GM19455 (cell line): Measurements from ENCODE around the gene CHRNE.
"Not testable (repeated sequence)": the region's sequence is repeated elsewhere in the genome, so short reads cannot be mapped to it uniquely, and the experiment has no call there.

Experiments used
- ATAC-seq: cut with Tn5 transposase; IDR thresholded peaks from one replicate; pipeline ENCODE4 v1.9.1; 2021; ENCODE audit not compliant: unreplicated experiment

The CHRNE gene

DNA sequence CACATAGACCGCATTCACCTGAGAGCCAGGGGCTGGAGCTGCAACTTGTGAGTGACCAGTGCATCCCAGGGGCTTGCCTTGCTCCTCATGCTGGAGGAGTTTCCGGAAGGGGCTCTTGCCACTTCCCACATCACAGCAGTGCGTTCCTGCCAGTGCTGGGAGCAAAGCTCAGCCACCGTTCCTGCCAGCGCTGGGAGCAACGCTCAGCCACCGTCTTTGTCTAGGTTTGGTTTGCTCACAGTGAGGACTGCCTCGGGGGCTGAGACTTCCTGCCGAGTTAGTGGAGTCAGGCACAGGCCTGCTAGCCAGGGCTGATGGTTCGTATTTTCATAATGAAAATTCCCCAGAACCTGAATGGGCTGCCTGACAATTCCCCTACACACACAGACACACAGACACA is 5.4 kb upstream of the CHRNE start:
- ATAC-seq = no peak

DNA sequence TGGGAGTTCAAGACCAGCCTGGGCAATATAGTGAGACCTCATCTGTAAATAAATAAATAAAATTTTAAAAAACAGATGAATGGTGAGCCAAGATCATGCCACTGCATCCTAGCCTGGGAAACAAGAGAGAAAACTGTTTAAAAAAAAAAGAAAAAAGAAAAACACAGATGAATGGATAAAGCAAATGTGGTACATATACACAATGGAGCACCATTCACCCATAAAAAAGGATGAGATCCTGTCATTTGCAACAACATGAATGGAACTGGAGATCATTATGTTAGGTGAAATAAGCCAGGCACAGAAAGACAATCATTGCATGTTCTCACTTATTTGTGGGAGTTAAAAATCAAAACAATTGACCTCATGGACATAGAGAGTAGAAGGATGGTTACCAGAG is 3.7 kb upstream of the CHRNE start:
- ATAC-seq = not testable (repeated sequence)

DNA sequence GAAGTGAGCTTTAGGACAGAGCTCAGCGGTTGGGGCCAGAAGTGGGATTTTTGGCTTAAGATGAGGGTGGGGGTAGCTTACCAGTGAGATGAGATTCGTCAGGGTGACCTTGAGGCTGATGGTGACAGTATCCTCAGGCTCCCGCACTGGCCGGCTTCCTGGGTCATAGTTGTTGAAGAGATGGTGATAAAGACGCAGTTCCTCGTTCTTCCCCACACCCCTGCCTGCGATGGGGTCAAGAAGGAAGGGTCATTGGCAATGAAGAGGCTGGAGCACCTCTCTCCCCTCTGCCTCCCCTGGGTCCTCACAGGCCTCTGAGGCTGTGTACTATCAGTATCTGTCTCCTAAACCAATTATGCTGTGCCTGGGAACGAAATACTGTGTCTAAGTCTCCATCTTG is 358 bp downstream of the CHRNE start:
- ATAC-seq = no peak

DNA sequence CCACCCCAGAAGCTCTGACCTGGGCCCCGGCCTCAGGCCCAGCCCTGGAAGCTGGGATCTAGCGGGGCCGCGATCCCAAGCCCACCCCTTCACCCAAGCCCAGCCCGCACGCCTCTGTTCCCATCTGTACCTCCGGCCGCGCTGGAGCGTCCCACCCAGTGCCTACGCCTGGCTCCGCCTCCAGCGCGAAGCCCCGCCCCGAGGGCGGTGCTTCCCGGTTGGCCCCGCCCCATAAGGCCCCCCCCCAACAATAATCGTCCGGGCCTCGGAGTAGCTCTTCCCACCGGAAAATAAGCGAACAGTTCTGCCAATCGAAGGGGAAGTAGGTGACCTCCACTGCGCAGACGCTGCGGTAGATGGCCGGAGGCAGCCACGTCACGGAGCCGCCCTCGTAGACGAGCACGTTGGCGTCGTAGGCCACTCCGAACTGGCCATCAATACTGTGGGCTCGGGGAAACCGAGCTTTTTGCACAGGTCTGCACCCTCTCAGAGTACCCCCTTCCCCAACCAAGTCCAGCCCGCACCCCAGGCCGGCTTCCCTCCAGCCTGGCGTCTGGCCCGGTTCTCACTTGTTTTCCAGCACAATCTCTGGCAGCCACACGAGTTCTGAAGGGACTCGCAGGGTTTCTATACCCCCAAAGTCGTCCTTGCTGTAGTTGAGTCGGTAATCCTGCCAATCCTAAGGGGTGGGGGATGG is 1.1 kb downstream of the CHRNE start:
- no peak for ATAC-seq

DNA sequence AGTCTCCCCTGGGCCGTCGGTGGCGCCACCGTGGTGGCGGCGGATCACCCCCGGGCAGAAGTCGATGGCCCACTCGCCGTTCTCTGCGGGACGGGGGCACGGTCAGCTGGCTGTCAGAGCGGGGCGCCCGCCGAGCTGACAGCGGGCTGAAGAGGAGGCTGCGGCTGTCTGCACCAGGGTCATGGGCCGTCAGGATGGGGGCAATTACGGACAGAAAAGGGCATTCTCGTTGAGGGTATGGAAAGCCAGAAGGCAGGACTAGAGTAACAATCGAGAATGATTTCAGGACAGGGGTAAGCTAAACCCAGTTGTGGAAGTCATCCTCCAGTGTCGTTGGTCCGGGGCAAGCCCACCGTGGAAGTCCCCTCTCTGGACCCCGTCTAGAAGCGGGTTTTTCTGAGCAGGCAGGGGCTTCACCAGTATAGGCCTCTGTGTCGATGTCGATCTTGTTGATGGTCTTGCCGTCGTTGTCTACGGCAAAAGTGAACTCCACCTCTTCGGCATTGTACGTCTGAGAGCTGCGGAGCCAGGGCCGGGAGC is 1.7 kb downstream of the CHRNE start:
- ATAC-seq = no peak

DNA sequence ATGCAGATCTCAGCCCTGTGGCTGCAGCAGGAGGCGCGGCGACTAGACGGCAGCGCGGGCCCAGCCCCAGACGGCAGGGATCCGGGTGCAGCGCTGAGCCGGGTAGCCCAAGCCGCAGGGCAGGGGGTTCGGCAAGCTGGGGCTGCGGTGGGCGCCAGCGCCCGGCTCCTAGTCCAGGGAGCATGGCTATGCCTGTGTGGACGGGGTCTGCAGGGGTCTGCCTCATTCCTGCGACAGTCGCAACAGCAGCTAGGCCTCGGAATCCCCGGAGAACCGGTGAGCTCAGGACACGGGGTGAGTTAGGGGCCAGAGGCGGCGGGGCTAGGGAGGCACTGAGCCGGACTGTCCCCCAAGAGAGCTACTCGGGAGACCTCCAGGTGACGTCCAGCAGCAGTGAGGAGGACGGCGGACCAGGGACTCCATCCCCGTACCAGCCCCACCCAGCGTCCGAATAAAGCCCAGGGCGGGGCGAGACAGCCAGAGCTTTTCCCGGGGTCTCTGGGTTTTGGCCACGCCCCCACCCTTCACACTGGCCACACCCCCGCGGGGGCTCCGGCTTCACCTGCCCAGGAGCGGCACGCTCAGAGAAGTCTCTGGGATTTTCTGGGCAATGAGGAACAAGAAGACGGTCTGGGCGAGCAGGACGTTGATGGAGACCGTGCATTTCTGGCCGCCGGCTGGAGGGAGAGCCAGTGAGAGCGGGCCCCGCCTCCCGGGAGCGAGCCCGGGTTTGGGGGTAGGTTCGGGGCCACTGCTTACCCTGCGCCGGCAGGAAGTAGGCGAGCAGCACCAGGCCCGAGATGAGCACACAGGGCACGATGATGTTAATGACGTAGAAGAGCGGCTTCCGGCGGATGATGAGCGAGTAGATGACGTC is 2.4 kb downstream of the CHRNE start:
- ATAC-seq = no peak

DNA sequence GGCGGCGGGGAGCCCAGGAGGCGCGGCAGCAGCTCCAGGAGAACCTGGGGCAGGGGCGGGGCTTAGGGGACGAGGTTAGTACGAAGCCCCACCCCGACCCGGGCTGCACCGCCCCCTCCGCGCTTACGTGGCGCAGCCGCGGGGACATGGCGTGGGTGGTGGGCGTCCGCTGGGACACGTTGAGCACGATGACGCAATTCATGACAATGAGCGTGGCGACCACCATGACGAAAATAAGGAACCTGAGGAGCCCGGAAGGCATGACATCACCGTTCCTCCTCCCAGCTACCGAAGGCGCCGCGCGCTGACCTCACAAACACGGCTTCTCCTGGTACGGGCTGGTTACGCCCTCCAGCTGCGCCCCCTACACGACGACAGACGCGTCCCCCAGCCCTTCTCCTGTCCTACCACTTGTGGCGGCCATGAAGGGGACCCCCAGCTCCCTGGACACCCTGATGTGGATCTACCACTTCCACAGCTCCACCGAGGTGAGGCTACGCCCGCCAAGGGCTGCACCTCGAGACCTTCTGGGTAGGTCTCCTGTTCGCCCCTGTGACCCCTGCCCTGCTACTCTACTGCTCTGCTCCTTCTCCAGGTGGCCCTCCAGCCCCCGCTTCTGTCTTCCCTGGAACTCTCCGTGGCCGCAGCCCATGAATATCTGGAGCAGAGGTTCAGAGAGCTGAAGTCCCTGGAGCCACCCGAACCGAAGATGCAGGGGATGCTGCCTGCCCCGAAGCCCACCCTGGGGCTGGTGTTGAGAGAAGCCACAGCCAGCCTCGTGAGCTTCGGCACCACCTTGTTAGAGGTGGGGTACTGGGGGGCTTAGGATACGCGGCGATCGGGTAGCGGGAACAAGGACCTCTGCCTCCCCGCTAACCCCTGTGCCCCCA is 3.3 kb downstream of the CHRNE start, which contains the start of gene C17orf107:
Gene C17orf107, plus strand, starts transcription at position 196 of the 890 bp plus-strand sequence. Its CDS starts 227 bp downstream, at position 423.
- peak; percentile 51 for ATAC-seq

DNA sequence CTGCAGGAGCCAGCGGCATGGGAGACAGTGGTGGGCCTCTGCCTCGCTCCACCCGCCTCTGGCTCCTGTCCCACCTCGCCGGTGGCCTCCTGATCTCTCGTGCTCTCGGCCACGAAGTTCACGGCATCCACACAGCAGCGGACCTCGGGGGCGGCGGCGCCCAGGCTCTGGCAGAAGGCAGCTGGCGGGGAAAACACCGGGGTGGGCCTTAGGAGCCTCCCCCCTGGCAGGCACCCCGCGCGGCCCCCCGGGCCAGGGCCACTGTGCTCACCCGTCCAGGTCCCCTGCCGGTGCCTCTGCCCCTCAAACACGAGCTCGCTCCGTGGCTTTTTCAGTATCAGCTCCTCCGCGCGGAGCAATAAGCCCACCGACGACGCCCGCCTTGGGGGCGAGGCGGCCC is 4.0 kb downstream of the CHRNE start:
- ATAC-seq = peak; percentile 11

DNA sequence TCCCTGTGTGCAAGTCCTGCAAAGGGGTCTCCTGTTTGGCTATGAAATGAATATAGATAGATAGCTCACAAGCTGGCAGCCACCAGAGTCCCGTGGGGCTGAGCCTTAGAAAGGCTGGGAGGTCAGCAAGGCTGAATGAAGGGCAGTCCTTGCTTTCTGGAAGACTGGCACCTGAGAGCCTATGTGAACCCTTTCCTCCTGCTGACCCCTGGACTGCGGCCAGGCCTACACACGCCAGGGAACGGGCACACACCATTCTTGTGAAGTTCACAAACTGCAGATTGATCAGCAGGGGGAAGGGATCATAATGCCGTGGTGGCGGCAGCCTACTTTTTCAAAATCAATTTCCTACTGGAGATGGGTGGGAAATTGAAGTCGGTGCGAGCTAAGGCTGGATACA is 4.5 kb downstream of the CHRNE start:
- ATAC-seq = no peak

DNA sequence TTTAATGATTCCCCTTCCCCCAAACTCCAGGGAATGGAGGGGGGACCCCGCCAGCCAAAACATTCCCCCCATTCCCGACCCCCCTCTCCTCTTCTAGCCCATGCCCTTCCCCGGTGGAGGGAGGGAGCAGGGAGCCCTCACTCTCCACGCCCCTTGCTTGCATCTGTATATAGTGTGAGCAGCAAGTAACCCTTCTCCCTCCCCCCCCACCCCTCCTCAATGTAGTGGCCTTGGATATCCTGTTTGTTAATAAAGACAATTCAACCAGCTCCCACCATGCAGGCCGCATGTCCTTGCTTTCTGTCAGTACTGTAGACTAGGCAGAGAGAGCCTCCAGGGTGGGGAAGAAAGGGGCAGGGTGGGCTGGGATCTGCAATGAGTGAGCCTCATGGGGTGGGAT is 5.1 kb downstream of the CHRNE start:
- ATAC-seq = no peak

DNA sequence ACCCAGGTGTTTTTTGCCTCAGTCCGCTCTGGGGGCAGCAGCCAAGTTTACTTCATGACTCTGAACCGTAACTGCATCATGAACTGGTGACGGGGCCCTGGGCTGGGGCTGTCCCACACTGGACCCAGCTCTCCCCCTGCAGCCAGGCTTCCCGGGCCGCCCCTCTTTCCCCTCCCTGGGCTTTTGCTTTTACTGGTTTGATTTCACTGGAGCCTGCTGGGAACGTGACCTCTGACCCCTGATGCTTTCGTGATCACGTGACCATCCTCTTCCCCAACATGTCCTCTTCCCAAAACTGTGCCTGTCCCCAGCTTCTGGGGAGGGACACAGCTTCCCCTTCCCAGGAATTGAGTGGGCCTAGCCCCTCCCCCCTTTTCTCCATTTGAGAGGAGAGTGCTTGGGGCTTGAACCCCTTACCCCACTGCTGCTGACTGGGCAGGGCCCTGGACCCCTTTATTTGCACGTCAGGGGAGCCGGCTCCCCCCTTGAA is 5.7 kb downstream of the CHRNE start:
- ATAC-seq = no peak

DNA sequence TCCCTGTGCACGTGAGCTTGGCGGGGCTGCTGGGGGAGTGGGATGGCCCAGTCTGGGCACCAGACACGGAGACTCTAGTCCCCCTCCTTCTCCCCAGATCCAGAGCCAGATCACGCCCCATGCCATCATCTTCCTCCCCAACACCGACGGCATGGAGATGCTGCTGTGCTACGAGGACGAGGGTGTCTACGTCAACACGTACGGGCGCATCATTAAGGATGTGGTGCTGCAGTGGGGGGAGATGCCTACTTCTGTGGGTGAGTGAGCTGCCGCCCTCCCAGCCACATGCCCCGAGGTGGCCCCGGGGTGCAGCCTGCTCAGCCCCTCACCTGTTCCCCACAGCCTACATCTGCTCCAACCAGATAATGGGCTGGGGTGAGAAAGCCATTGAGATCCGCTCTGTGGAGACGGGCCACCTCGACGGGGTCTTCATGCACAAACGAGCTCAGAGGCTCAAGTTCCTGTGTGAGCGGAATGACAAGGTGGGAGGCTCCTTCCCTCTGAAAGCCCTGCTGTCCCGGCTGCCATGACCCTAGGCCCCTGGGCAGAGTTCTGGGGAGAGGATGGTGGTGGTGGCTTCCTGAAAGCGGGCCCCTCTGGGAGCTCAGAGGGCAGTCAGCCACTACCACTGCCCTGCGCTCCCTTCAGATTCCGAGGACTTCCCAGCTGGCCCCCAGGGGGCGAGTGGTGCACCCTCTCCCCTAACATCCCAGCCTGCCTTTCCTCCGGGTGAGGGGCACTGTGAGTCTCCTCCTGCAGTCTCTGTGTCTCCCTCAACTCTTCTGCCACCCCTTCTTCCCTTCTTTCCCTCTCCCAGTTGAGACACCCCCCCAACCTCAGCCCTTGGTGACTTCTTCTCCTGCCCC is 6.3 kb downstream of the CHRNE start:
- no peak for ATAC-seq

DNA sequence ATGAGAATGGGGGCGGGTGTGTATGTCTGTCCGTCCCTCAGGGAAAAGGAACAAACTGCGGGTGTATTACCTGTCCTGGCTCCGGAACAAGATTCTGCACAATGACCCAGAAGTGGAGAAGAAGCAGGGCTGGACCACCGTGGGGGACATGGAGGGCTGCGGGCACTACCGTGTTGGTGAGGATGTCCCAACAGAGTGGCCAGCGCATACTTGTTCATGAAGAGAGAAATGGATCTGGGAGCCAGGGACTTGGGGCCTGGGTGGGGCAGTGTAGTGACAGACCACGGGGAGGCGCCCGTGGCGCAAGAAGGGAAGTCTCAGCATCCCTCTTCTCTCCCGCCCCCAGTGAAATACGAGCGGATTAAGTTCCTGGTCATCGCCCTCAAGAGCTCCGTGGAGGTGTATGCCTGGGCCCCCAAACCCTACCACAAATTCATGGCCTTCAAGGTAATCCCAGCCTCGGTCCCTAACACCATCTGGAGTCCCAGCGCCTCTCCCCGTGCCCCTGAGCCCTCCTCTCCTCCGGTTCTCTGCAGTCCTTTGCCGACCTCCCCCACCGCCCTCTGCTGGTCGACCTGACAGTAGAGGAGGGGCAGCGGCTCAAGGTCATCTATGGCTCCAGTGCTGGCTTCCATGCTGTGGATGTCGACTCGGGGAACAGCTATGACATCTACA is 7.1 kb downstream of the CHRNE start:
- no peak for ATAC-seq

DNA sequence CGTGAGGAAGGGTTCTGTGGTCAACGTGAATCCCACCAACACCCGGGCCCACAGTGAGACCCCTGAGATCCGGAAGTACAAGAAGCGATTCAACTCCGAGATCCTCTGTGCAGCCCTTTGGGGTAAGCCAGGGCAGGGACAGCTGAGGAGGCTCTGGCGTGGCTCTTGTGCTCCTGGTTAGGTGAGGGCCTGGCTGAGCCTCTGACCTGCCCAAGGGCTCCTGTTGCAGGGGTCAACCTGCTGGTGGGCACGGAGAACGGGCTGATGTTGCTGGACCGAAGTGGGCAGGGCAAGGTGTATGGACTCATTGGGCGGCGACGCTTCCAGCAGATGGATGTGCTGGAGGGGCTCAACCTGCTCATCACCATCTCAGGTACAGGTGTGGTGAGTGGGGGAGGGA is 7.8 kb downstream of the CHRNE start:
- ATAC-seq = no peak

DNA sequence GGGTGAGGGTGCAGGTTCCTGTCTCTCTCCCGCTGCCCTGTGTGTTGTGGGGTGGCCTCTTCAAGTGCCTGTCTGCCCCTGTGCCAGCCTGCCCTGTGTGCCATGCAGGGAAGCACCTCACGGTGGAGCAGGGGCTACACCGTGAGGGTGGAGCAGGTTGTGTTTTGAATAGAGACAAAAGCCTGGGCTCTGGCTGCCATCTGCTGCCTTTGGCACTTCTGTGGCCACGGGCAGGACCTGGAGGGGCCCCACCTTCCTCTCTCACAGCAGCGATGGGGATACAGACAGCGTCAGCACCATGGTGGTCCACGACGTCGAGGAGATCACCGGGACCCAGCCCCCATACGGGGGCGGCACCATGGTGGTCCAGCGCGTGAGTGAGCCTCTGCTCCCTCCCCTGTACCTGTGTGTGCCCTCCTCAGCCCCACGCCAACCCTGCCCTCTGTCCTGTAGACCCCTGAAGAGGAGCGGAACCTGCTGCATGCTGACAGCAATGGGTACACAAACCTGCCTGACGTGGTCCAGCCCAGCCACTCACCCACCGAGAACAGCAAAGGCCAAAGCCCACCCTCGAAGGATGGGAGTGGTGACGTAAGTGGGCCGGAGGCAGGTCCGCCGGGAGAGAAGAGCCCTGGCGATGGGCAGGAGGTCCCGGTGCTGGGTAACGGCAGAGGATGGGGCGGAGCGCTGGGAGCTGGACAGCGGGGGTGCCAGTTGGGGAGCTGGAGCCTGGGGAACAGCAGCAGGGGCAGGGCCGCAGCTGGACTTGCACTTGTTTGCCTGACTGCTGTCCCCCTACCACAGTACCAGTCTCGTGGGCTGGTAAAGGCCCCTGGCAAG is 9.0 kb downstream of the CHRNE start:
- ATAC-seq = no peak

DNA sequence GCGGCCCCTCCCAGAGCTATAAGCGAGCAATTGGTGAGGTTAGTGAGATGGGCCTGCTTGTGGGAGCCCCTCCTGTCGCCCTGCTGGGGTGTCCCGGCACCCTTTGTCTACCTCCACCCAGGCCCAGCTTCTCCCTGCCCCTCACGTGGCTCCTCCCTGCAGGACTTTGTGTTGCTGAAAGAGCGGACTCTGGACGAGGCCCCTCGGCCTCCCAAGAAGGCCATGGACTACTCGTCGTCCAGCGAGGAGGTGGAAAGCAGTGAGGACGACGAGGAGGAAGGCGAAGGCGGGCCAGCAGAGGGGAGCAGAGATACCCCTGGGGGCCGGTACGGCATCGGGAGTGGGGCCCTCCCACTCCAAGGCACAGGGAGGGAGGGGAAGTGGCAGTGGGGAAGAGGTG is 9.6 kb downstream of the CHRNE start:
- ATAC-seq = no peak

DNA sequence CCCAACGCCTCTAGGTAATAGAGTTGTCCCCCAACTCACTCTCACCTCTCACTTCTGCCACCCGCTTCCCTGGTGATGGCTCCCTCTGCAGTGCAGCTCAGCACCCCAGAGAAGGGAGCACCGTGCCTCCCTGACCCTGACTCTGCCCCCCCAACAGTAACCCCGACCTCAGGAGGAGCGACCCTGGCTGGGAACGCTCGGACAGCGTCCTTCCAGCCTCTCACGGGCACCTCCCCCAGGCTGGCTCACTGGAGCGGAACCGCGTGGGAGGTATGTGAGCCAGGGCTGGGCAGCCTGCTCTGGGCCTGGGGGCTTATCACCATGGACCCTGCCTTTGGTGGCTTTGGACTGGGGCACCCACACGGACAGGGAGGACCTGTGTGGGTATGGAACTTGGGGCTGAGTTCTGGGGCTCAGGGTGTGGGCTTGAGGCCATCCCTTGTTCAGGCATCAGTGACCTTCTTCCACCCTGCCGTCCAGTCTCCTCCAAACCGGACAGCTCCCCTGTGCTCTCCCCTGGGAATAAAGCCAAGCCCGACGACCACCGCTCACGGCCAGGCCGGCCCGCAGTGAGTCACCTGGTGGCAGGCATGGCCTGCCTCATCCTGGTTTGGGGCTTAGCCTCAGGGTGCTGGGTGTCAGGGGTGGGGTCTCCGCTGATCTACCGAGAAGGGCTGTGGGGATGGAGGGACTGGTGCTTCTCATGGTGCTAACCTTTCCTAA is 10.2 kb downstream of the CHRNE start:
- ATAC-seq = no peak
